Lower leg skin (tissue), 3 donors: ENCODE data around the gene CAPN2.

Source experiments
- POLR2A ChIP-seq, 2 donors: fragments of 450-650 bp; IDR thresholded peaks; one replicate each; pipeline ENCODE4 v1.6.1; 2016 to 2017; ENCODE audit warnings: antibody characterized with exemption in 2 of 2, mild to moderate bottlenecking in 1 of 2, moderate library complexity in 1 of 2
- TF ChIP-seq, protein P1 (sequence below), 3 donors: fragments of 450-650 bp; IDR thresholded peaks; one replicate each; pipeline ENCODE4 v1.5.1; 2016; ENCODE audit warnings: antibody characterized with exemption in 3 of 3, mild to moderate bottlenecking in 3 of 3, moderate library complexity in 2 of 3

DNA sequence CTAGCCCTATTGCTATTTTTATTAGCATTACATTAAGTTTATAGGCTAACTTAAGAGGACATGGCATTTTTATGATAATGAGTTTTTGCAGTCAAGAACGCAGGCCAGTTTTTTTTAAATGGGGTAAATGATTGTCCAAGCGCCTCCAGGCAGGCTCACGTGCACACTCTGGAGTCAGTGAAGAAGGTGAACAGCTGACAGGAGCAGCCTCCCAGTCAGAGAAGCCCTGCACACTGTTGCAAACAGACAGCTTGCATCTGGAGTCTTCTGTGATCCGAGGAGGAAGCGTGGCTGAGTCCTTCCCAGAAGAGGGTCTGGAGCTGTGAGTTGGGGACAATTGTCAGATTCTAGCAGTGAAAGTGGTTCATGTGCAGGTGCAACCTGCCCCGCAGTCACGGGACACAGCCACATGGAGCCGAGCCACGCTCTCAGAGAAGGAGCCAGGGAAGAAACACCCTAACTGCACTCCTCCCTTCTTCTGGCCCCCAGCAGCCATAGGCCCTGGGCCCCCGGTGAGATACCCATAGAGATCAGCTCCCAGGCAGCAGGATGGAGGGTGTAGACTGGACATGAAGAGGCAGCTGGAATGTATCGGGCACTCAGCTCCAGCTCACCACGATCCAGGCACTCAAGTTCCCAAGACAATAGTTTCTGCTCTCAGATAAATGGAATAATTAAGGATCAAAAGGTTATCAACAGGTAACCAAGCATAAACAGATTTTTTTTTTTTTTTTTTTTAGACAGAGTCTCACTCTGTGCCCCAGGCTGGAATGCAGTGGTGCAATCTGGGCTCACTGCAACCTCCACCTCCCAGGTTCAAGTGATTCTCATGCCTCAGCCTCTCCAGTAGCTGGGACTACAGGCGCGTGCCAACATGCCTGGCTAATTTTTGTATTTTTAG lies 26.4 kb downstream of the CAPN2 start:
- TF ChIP-seq, protein P1, sequence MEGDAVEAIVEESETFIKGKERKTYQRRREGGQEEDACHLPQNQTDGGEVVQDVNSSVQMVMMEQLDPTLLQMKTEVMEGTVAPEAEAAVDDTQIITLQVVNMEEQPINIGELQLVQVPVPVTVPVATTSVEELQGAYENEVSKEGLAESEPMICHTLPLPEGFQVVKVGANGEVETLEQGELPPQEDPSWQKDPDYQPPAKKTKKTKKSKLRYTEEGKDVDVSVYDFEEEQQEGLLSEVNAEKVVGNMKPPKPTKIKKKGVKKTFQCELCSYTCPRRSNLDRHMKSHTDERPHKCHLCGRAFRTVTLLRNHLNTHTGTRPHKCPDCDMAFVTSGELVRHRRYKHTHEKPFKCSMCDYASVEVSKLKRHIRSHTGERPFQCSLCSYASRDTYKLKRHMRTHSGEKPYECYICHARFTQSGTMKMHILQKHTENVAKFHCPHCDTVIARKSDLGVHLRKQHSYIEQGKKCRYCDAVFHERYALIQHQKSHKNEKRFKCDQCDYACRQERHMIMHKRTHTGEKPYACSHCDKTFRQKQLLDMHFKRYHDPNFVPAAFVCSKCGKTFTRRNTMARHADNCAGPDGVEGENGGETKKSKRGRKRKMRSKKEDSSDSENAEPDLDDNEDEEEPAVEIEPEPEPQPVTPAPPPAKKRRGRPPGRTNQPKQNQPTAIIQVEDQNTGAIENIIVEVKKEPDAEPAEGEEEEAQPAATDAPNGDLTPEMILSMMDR (IDR thresholded peaks at IDR 0.05) = no peak
- no peak for TF ChIP-seq POLR2A (IDR thresholded peaks at IDR 0.05)
